ENCODE results near the gene CDIP1.

The CDIP1 gene

GRCh38 chr16:4477966-4478365, 60.6 kb downstream of the CDIP1 start:
- Histone ChIP-seq H3K9me3 (ENCODE audit: control insufficient read depth, insufficient read depth, low read depth, low read length) (no peaks in the 10 kb centered on the region), H3K36me3 (ENCODE audit: control insufficient read depth in 2 of 2, insufficient read depth in 1 of 2, low read length in 2 of 2) (no peaks in the 10 kb centered on the region; a peak in 1 of 3 replicates), H3K4me1 (ENCODE audit: control insufficient read depth, insufficient read depth, low read length) (peaks cover 7% of the 10 kb centered on the region; the same call in 1 of the 2 replicates), H3K4me3 (ENCODE audit: low read depth, low read length) (no peak overlapping the region), H3K27ac (ENCODE audit: extremely low read depth, low read depth, low read length) (no peak overlapping the region)
- ChIA-PET CTCF (interaction anchor here (0.7 to 2.3 kb wide), 3 partner anchors 23 to 1510 kb away, joined by 3 to 6 read pairs (median 3); no protein-coding TSS in a partner anchor), POLR2A (no interaction called here)
- TF ChIP-seq ZNF701 (tag by site-specific recombination; IDR thresholded peaks at IDR 0.05) = 0 out of 2 replicates have a peak, but pooled peaks have one; percentile 63
- TF ChIP-seq ZEB2 (tag by site-specific recombination; IDR thresholded peaks at IDR 0.05) = 0 out of 2 replicates have a peak, but pooled peaks have one; percentile 35
- TF ChIP-seq ZNF24 (tag by site-specific recombination; IDR thresholded peaks at IDR 0.05) = no peak
- no peak for TF ChIP-seq OVOL3 (tag by site-specific recombination; IDR thresholded peaks at IDR 0.05)
- peak; percentile 84 for TF ChIP-seq PRDM1 (tag by site-specific recombination; IDR thresholded peaks at IDR 0.05)
- 0 out of 2 replicates have a peak, but pooled peaks have one; percentile 41 for TF ChIP-seq SCRT2 (tag by site-specific recombination; IDR thresholded peaks at IDR 0.05)
- TF ChIP-seq ZNF311 (tag by site-specific recombination; IDR thresholded peaks at IDR 0.05; ENCODE audit: borderline replicate concordance) = no peak
- TF ChIP-seq ZNF549 (tag by site-specific recombination; IDR thresholded peaks at IDR 0.05) = no peak
- no peak for TF ChIP-seq ZNF843 (tag by site-specific recombination; IDR thresholded peaks at IDR 0.05)
- no peak for TF ChIP-seq ZNF26 (tag by site-specific recombination; IDR thresholded peaks at IDR 0.05)
- no peak for TF ChIP-seq KLF10 (tag by site-specific recombination; IDR thresholded peaks at IDR 0.05)
- no peak for TF ChIP-seq ZNF776 (tag by site-specific recombination; IDR thresholded peaks at IDR 0.05; ENCODE audit: borderline replicate concordance)
- TF ChIP-seq ZNF768 (tag by site-specific recombination; IDR thresholded peaks at IDR 0.05) = no peak
- TF ChIP-seq ZNF148 (tag by site-specific recombination; IDR thresholded peaks at IDR 0.05; ENCODE audit: borderline replicate concordance) = no peak
- peak; percentile 79 for TF ChIP-seq ATF2 (tag by site-specific recombination; IDR thresholded peaks at IDR 0.05; ENCODE audit: low read depth)
- TF ChIP-seq ZNF639 (tag by site-specific recombination; IDR thresholded peaks at IDR 0.05) = no peak
- TF ChIP-seq ZNF837 (tag by site-specific recombination; IDR thresholded peaks at IDR 0.05) = no peak
- TF ChIP-seq ZNF174 (tag by site-specific recombination; IDR thresholded peaks at IDR 0.05) = no peak
